Colonic mucosa (tissue), 4 donors: ENCODE data around the gene FCHO2. TPM values are rescaled to one million over a fixed set of nuclear protein-coding genes. Genes with fewer than 3 reads are reported as not detected.

ENCODE experiments used
- DNase-seq: peaks from one replicate; pipeline ENCODE4 v3.0.0-alpha.2; 2020
- H3K27ac ChIP-seq: fragments of 200-600 bp; one replicate; pipeline ENCODE4 v1.8.0; 2021
- H3K27me3 ChIP-seq: fragments of 200-600 bp; one replicate; pipeline ENCODE4 v1.8.0; 2021
- H3K36me3 ChIP-seq: fragments of 200-600 bp; one replicate; pipeline ENCODE4 v1.8.0; 2021
- H3K4me1 ChIP-seq: fragments of 200-600 bp; one replicate; pipeline ENCODE4 v1.8.0; 2021; ENCODE audit warnings: mild to moderate bottlenecking
- H3K4me3 ChIP-seq: fragments of 200-600 bp; one replicate; pipeline ENCODE4 v1.8.0; 2021
- H3K9ac ChIP-seq, 2 donors: one replicate each; pipeline ENCODE4 v1.7.0; 2013; ENCODE audit warnings: control low read depth in 2 of 2, low read depth in 2 of 2, low read length in 2 of 2
- H3K9me3 ChIP-seq: fragments of 200-600 bp; one replicate; pipeline ENCODE4 v1.8.0; 2021
- CTCF ChIP-seq: fragments of 200-600 bp; IDR thresholded peaks from one replicate; pipeline ENCODE4 v1.8.0; 2022; ENCODE audit warnings: antibody characterized with exemption, mild to moderate bottlenecking
- intact Hi-C: fragments of 100-400 bp; cut with DNase I; formaldehyde crosslinking; loops from one replicate; pipeline ENCODE4 v1.14.1; 2022
- total RNA-seq, 2 donors: library from RNA; stranded (reverse); fragmentation: NEBNext Ultra II Directional in 1 of 2; extraction: Animal tissue kit (Norgen Biotek cat#: 25700) in 1 of 2; gene quantifications; one replicate each; pipeline ENCODE4 v1.2.1, GENCODE V29; 2021
- donor health status: healthy.
- donor health status: DM: no; HTN: no; CAD: no.
- donor health status: DM: no; HTN: no; CAD: no.

The FCHO2 gene
- total RNA-seq, 2 donors from 2014 or later: 30.9 to 56.5 TPM

- no peak overlapping the region for H3K4me3 ChIP-seq
- no peaks in the 10 kb centered on the region for H3K36me3 ChIP-seq
- no peaks in the 10 kb centered on the region for H3K9me3 ChIP-seq
- peaks cover 5% of the 10 kb centered on the region for H3K4me1 ChIP-seq
- intact Hi-C loops: no loop called here
- H3K27me3 ChIP-seq: no peaks in the 10 kb centered on the region
- DNase-seq: no peak
- no peak overlapping the region for H3K27ac ChIP-seq
- peak overlapping the region in 1 of 2 donors; percentile 13 for H3K9ac ChIP-seq
- TF ChIP-seq CTCF: no peak
Observed at GRCh38 chr5:73126381-73126780, 170.5 kb downstream of the FCHO2 start.

- TF ChIP-seq CTCF: no peak
- intact Hi-C loops: no loop called here
- H3K4me1 ChIP-seq: peaks cover 5% of the 10 kb centered on the region
- no peaks in the 10 kb centered on the region for H3K36me3 ChIP-seq
- H3K9me3 ChIP-seq: no peaks in the 10 kb centered on the region
- DNase-seq: no peak
- no peak overlapping the region for H3K27ac ChIP-seq
- H3K9ac ChIP-seq: peak overlapping the region in 1 of 2 donors; percentile 13
- no peaks in the 10 kb centered on the region for H3K27me3 ChIP-seq
- no peak overlapping the region for H3K4me3 ChIP-seq
Observed at GRCh38 chr5:73126957-73127356, 171.1 kb downstream of the FCHO2 start.

GRCh38 chr5:73129143-73129542 is 173.3 kb downstream of the FCHO2 start:
- Histone ChIP-seq H3K27me3 (no peaks in the 10 kb centered on the region), H3K27ac (peak overlapping the region; percentile 30), H3K4me3 (no peak overlapping the region), H3K9ac (no peak overlapping the region), H3K9me3 (no peaks in the 10 kb centered on the region), H3K4me1 (peaks cover 5% of the 10 kb centered on the region), H3K36me3 (no peaks in the 10 kb centered on the region)
- TF ChIP-seq CTCF: no peak
- intact Hi-C loops: no loop called here
- peak; percentile 37 for DNase-seq

- peaks cover under 1% of the 10 kb centered on the region for H3K4me1 ChIP-seq
- no peaks in the 10 kb centered on the region for H3K9me3 ChIP-seq
- H3K36me3 ChIP-seq: no peaks in the 10 kb centered on the region
- TF ChIP-seq CTCF: no peak
- peak; percentile 13 for DNase-seq
- intact Hi-C loops: no loop called here
- H3K27me3 ChIP-seq: no peaks in the 10 kb centered on the region
- H3K9ac ChIP-seq: no peak overlapping the region
- no peak overlapping the region for H3K4me3 ChIP-seq
- H3K27ac ChIP-seq: no peak overlapping the region
Observed at GRCh38 chr5:73130811-73131210, 175.0 kb downstream of the FCHO2 start.

GRCh38 chr5:73131711-73132425 is 176.0 kb downstream of the FCHO2 start:
- Histone ChIP-seq H3K27ac (no peak overlapping the region), H3K9me3 (no peaks in the 10 kb centered on the region), H3K4me1 (no peaks in the 10 kb centered on the region), H3K9ac (no peak overlapping the region), H3K36me3 (no peaks in the 10 kb centered on the region), H3K4me3 (no peak overlapping the region), H3K27me3 (no peaks in the 10 kb centered on the region)
- no peak for TF ChIP-seq CTCF
- DNase-seq: peak; percentile 23
- intact Hi-C loops: no loop called here
